ENCODE results near the gene KRT75.

KRT75 gene

GRCh38 chr12:52391618-52392002 lies 42.6 kb downstream of the KRT75 start:
- DNase-seq (ENCODE audit: low read depth): no peak

- no peak for DNase-seq (ENCODE audit: low read depth)
Observed at GRCh38 chr12:52390739-52391617, 43.2 kb downstream of the KRT75 start.

GRCh38 chr12:52389313-52390207 lies 44.6 kb downstream of the KRT75 start:
- DNase-seq (ENCODE audit: low read depth): no peak

GRCh38 chr12:52387859-52388258 lies 46.3 kb downstream of the KRT75 start:
- no peak for DNase-seq (ENCODE audit: low read depth)

GRCh38 chr12:52385226-52385702 lies 48.9 kb downstream of the KRT75 start, which contains the start of gene KRT84:
Gene KRT84 (minus strand): TSS chr12:52385652. CDS start chr12:52385585, 67 bp downstream.
- DNase-seq (ENCODE audit: low read depth): no peak

- DNase-seq (ENCODE audit: low read depth): no peak
Observed at GRCh38 chr12:52383331-52383730, 50.8 kb downstream of the KRT75 start.

GRCh38 chr12:52382854-52383253 lies 51.3 kb downstream of the KRT75 start:
- no peak for DNase-seq (ENCODE audit: low read depth)

GRCh38 chr12:52381206-52381605 lies 53.0 kb downstream of the KRT75 start:
- no peak for DNase-seq (ENCODE audit: low read depth)

- peak; percentile 19 for DNase-seq (ENCODE audit: low read depth)
Observed at GRCh38 chr12:52380271-52380694, 53.9 kb downstream of the KRT75 start.

GRCh38 chr12:52379536-52379935 lies 54.6 kb downstream of the KRT75 start:
- DNase-seq (ENCODE audit: low read depth): no peak

GRCh38 chr12:52378091-52378490 lies 56.1 kb downstream of the KRT75 start:
- DNase-seq (ENCODE audit: low read depth): no peak

GRCh38 chr12:52377266-52377665 lies 56.9 kb downstream of the KRT75 start:
- DNase-seq (ENCODE audit: low read depth): no peak
